ENCODE data around the gene NUDC.

Gene NUDC

DNA sequence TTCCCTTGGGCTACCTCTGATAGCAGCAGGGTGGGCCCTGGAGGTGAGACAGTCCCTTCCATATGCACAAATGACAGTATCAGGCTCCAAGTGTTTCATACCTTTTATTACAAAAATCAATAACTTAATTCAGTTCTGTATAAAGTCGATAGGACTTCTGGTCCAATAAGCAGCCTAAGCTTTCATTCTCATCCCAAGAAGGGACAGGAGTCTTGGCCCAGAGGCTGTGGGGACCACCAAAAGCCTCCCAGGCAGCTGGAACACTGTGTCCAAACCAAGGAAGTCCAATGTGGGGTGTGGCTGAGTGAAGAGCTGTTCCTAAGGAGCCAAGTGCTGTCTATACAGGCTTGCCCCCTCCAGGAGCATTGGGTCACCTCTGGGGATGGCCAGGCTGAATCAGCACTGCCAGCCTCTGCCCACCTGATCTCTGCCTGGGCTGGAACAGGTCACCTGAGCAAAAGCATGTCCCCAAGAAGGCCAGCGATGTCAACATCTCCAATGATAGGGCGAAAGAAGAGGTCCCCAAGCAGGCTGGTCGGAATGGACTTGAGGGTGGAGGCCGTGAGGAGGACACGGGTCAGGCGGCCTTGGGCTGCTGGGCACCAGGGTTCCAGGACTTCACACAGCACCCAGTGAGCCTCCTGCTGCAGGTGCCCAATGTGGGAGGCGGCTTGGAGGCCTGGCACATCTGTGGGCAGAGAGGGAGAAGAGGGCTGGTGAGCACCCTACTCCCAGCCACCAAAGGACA is 10.0 kb upstream of the NUDC start:
- H3K27ac ChIP-seq = no peak overlapping the region
- no peaks in the 10 kb centered on the region for H3K36me3 ChIP-seq (ENCODE audit: control insufficient read depth, insufficient read depth, low read length)
- H3K9ac ChIP-seq = no peak overlapping the region
- peaks cover 3% of the 10 kb centered on the region for H3K4me1 ChIP-seq
- no peak overlapping the region for H2AFZ ChIP-seq
- H3K4me2 ChIP-seq (ENCODE audit: low read length) = no peak overlapping the region
- no peaks in the 10 kb centered on the region for H3K79me2 ChIP-seq
- no peak for TF ChIP-seq CTCF (IDR thresholded peaks at IDR 0.05)
- H3K4me3 ChIP-seq (ENCODE audit: low read depth, low read length) = no peak overlapping the region
- no peaks in the 10 kb centered on the region for H3K27me3 ChIP-seq (ENCODE audit: control insufficient read depth, insufficient read depth, low read length)
- H3K9me3 ChIP-seq (ENCODE audit: control insufficient read depth, low read length) = no peaks in the 10 kb centered on the region

DNA sequence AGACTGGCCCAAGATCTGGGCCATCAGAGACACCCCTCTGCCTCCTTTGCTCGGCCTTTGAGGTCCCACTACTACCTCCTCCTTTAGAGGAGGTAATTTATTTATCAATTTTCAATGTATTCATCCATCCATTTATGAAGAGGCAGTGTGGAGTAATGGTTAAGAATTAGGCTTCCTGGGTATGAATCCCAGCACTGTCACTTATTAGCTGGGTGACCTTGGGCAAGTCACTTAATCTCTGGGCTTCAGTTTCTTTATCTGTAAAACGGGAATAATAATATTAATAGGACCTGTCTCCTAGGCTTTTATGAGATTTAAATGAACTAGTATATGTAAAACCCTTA is 9.4 kb upstream of the NUDC start:
- Histone ChIP-seq H3K27ac (no peak overlapping the region), H3K79me2 (no peaks in the 10 kb centered on the region), H3K4me3 (ENCODE audit: low read depth, low read length) (no peak overlapping the region), H3K9me3 (ENCODE audit: control insufficient read depth, low read length) (no peaks in the 10 kb centered on the region), H3K4me2 (ENCODE audit: low read length) (no peak overlapping the region), H3K36me3 (ENCODE audit: control insufficient read depth, insufficient read depth, low read length) (no peaks in the 10 kb centered on the region), H3K27me3 (ENCODE audit: control insufficient read depth, insufficient read depth, low read length) (no peaks in the 10 kb centered on the region), H3K9ac (no peak overlapping the region), H2AFZ (no peak overlapping the region), H3K4me1 (peaks cover 3% of the 10 kb centered on the region)
- no peak for TF ChIP-seq CTCF (IDR thresholded peaks at IDR 0.05)

GRCh38 chr1:26913389-26913753 is 8.2 kb upstream of the NUDC start:
- H3K4me3 ChIP-seq (ENCODE audit: low read depth, low read length) = no peak overlapping the region

GRCh38 chr1:26913754-26914619 is 7.6 kb upstream of the NUDC start, which contains the start of gene NR0B2:
Gene NR0B2, minus strand, starts transcription at chr1:26913975. Its CDS starts 35 bp downstream, at chr1:26913940.
- Histone ChIP-seq H3K9me3 (ENCODE audit: control insufficient read depth, low read length) (no peaks in the 10 kb centered on the region), H3K4me3 (ENCODE audit: low read depth, low read length) (no peak within 1 kb of the TSS), H3K9ac (no peak within 1 kb of the TSS)

More at GRCh38 chr1:26913389-26913753, 8.2 kb upstream of the NUDC start:
- Histone ChIP-seq H3K9me3 (ENCODE audit: control insufficient read depth, low read length) (no peaks in the 10 kb centered on the region), H3K36me3 (ENCODE audit: control insufficient read depth, insufficient read depth, low read length) (no peaks in the 10 kb centered on the region), H3K4me1 (peaks cover 3% of the 10 kb centered on the region), H2AFZ (no peak overlapping the region), H3K27me3 (ENCODE audit: control insufficient read depth, insufficient read depth, low read length) (no peaks in the 10 kb centered on the region), H3K9ac (no peak overlapping the region), H3K4me2 (ENCODE audit: low read length) (peak overlapping the region; percentile 40), H3K27ac (no peak overlapping the region), H3K79me2 (no peaks in the 10 kb centered on the region)
- no peak for TF ChIP-seq CTCF (IDR thresholded peaks at IDR 0.05)

More at GRCh38 chr1:26913754-26914619, 7.6 kb upstream of the NUDC start, which contains the start of gene NR0B2:
- peak within 1 kb of the TSS; percentile 69 for H2AFZ ChIP-seq
- H3K79me2 ChIP-seq = no peaks in the 10 kb centered on the region
- no peak for TF ChIP-seq CTCF (IDR thresholded peaks at IDR 0.05)
- H3K4me2 ChIP-seq (ENCODE audit: low read length) = peak within 1 kb of the TSS; percentile 40
- H3K36me3 ChIP-seq (ENCODE audit: control insufficient read depth, insufficient read depth, low read length) = no peaks in the 10 kb centered on the region
- no peak within 1 kb of the TSS for H3K27ac ChIP-seq
- no peaks in the 10 kb centered on the region for H3K27me3 ChIP-seq (ENCODE audit: control insufficient read depth, insufficient read depth, low read length)
- H3K4me1 ChIP-seq = peaks cover 3% of the 10 kb centered on the region
